Measurements from ENCODE around the gene DNAJB8.

DNAJB8 gene

DNA sequence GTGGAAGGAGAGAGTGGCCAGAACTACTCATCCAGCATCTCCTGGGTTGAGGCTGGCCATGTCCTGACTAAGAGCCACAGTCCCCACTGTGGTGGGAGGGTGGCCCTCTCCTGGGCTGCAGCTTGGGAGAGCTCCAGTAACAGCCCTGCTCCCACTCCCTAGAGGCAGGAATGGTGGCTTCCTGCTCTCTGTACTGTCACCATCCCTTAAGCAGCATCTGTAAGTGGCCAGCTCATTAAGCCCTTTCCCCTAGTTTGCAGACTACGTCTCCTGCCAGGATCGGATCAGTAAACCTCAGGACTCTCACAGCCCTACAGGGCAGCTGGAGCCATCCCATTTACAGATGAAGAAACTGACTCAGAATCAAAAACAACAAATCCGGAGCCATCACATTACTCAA, 30.5 kb downstream of the DNAJB8 start:
- Histone ChIP-seq H2BK15ac (ENCODE audit: low read depth, poor library complexity, severe bottlenecking) (no peak overlapping the region), H3K4me1 (ENCODE audit: control insufficient read depth, insufficient read depth, low read depth, low read length) (peaks cover 19% of the 10 kb centered on the region), H3K27ac (ENCODE audit: low read length, poor library complexity, severe bottlenecking) (no peak overlapping the region), H3K79me1 (replicated peaks; ENCODE audit: low read length, poor library complexity, severe bottlenecking) (no peaks in the 10 kb centered on the region), H4K91ac (ENCODE audit: low read length) (no peak overlapping the region), H3K9ac (ENCODE audit: low read length) (no peak overlapping the region), H3K4me3 (ENCODE audit: insufficient read depth in 1 of 2, low read depth in 1 of 2, low read length in 2 of 2) (no peak overlapping the region), H3K23ac (ENCODE audit: low read length in 2 of 2) (no peak overlapping the region), H3K27me3 (ENCODE audit: control insufficient read depth in 1 of 2, insufficient read depth in 1 of 2, low read length in 2 of 2) (peaks cover 84 to 85% of the 10 kb centered on the region in 2 experiments), H2BK5ac (ENCODE audit: low read depth, low read length, poor library complexity, severe bottlenecking) (no peak overlapping the region), H2BK12ac (ENCODE audit: low read length in 2 of 2) (no peak overlapping the region), H3K36me3 (ENCODE audit: control insufficient read depth in 1 of 2, insufficient read depth in 2 of 2, low read depth in 1 of 2, low read length in 2 of 2) (no peaks in the 10 kb centered on the region), H4K8ac (ENCODE audit: low read length) (no peak overlapping the region), H2BK120ac (ENCODE audit: low read depth, low read length) (no peak overlapping the region), H3K18ac (ENCODE audit: low read depth in 1 of 2, low read length in 2 of 2) (no peak overlapping the region), H2AK5ac (ENCODE audit: low read length, severe bottlenecking) (no peak overlapping the region), H2AFZ (ENCODE audit: low read depth, low read length) (no peak overlapping the region), H3K4me2 (ENCODE audit: low read length, poor library complexity, severe bottlenecking) (no peak overlapping the region), H3K4ac (ENCODE audit: low read depth in 1 of 2, low read length in 2 of 2) (no peak overlapping the region), H3K14ac (ENCODE audit: low read length in 2 of 2) (no peak overlapping the region), H3K9me3 (ENCODE audit: control insufficient read depth, low read length) (no peaks in the 10 kb centered on the region)
- DNase-seq, result no peak
- WGBS, result 89% methylated on average over 3 of the region's 3 CpGs

DNA sequence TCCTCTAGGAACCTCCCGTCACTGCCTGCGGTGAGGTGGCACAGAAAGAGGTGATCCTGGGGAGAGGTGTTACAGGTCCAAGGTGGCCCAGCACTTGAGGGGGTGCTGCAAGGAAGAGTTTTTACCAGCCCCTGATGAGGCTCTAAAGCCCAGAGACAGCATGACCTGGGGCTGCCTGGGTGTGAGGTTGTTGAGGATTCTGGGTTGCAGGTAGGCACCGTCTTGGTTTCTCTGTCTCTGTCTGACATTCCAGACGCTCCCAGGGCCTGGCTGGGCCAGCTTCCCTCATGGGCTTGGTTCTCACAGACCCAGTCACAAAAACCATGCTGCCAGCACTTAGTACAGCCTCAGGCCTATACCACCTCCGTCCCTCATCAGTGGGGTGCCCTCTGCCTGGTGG, 31.1 kb downstream of the DNAJB8 start:
- 79% methylated on average over 5 of the region's 5 CpGs for WGBS
- no peak overlapping the region for H2BK5ac ChIP-seq (ENCODE audit: low read depth, low read length, poor library complexity, severe bottlenecking)
- no peak overlapping the region for H4K91ac ChIP-seq (ENCODE audit: low read length)

DNA sequence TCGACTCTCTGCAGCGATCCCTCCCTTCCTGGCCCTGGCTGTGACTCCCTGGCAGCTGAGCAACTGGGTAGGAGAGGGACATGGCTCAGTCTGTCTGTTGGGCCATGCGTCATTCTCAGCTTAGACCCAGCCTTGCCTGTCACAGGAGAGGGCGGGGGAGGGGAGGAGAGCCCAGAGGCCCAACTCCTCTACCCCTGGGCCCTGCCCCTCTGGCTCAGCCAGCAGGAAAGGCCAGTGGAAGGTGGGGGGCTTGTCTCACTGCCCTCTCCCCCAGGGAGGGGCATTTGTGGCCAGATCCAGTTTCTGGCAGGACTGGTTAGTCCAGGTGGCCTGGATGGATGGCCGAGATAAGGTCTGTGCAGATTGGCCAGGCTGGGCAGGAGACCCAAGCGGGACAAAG, 31.6 kb downstream of the DNAJB8 start:
- Histone ChIP-seq H4K8ac (ENCODE audit: low read length) (no peak overlapping the region), H3K23ac (ENCODE audit: low read length in 2 of 2) (no peak overlapping the region), H3K9ac (ENCODE audit: low read length) (no peak overlapping the region), H3K14ac (ENCODE audit: low read length in 2 of 2) (no peak overlapping the region), H3K4me3 (ENCODE audit: insufficient read depth in 1 of 2, low read depth in 1 of 2, low read length in 2 of 2) (no peak overlapping the region), H3K18ac (ENCODE audit: low read depth in 1 of 2, low read length in 2 of 2) (no peak overlapping the region), H2AK5ac (ENCODE audit: low read length, severe bottlenecking) (no peak overlapping the region), H3K27ac (ENCODE audit: low read length, poor library complexity, severe bottlenecking) (no peak overlapping the region), H3K4me2 (ENCODE audit: low read length, poor library complexity, severe bottlenecking) (no peak overlapping the region), H2BK12ac (ENCODE audit: low read length in 2 of 2) (no peak overlapping the region), H2BK15ac (ENCODE audit: low read depth, poor library complexity, severe bottlenecking) (no peak overlapping the region), H3K36me3 (ENCODE audit: control insufficient read depth in 1 of 2, insufficient read depth in 2 of 2, low read depth in 1 of 2, low read length in 2 of 2) (no peaks in the 10 kb centered on the region), H3K4ac (ENCODE audit: low read depth in 1 of 2, low read length in 2 of 2) (no peak overlapping the region), H3K79me1 (replicated peaks; ENCODE audit: low read length, poor library complexity, severe bottlenecking) (no peaks in the 10 kb centered on the region), H2BK5ac (ENCODE audit: low read depth, low read length, poor library complexity, severe bottlenecking) (no peak overlapping the region), H3K9me3 (ENCODE audit: control insufficient read depth, low read length) (no peaks in the 10 kb centered on the region), H2AFZ (ENCODE audit: low read depth, low read length) (no peak overlapping the region), H2BK120ac (ENCODE audit: low read depth, low read length) (no peak overlapping the region), H3K4me1 (ENCODE audit: control insufficient read depth, insufficient read depth, low read depth, low read length) (peaks cover 19% of the 10 kb centered on the region), H3K27me3 (ENCODE audit: control insufficient read depth in 1 of 2, insufficient read depth in 1 of 2, low read length in 2 of 2) (peaks cover 84 to 85% of the 10 kb centered on the region in 2 experiments), H4K91ac (ENCODE audit: low read length) (no peak overlapping the region)
- WGBS, result 72% methylated on average over 6 of the region's 6 CpGs
- DNase-seq, result no peak

More for the DNA sequence above, 31.1 kb downstream of the DNAJB8 start:
- Histone ChIP-seq H3K14ac (ENCODE audit: low read length in 2 of 2) (no peak overlapping the region), H2AFZ (ENCODE audit: low read depth, low read length) (no peak overlapping the region), H3K36me3 (ENCODE audit: control insufficient read depth in 1 of 2, insufficient read depth in 2 of 2, low read depth in 1 of 2, low read length in 2 of 2) (no peaks in the 10 kb centered on the region), H3K23ac (ENCODE audit: low read length in 2 of 2) (no peak overlapping the region), H3K9me3 (ENCODE audit: control insufficient read depth, low read length) (no peaks in the 10 kb centered on the region), H3K4me1 (ENCODE audit: control insufficient read depth, insufficient read depth, low read depth, low read length) (peaks cover 19% of the 10 kb centered on the region), H3K79me1 (replicated peaks; ENCODE audit: low read length, poor library complexity, severe bottlenecking) (no peaks in the 10 kb centered on the region), H3K4me2 (ENCODE audit: low read length, poor library complexity, severe bottlenecking) (no peak overlapping the region), H3K4me3 (ENCODE audit: insufficient read depth in 1 of 2, low read depth in 1 of 2, low read length in 2 of 2) (no peak overlapping the region), H4K8ac (ENCODE audit: low read length) (no peak overlapping the region), H3K18ac (ENCODE audit: low read depth in 1 of 2, low read length in 2 of 2) (no peak overlapping the region), H3K27me3 (ENCODE audit: control insufficient read depth in 1 of 2, insufficient read depth in 1 of 2, low read length in 2 of 2) (peaks cover 84 to 85% of the 10 kb centered on the region in 2 experiments), H2BK15ac (ENCODE audit: low read depth, poor library complexity, severe bottlenecking) (no peak overlapping the region), H2AK5ac (ENCODE audit: low read length, severe bottlenecking) (no peak overlapping the region), H2BK12ac (ENCODE audit: low read length in 2 of 2) (no peak overlapping the region), H3K27ac (ENCODE audit: low read length, poor library complexity, severe bottlenecking) (no peak overlapping the region), H2BK120ac (ENCODE audit: low read depth, low read length) (no peak overlapping the region), H3K4ac (ENCODE audit: low read depth in 1 of 2, low read length in 2 of 2) (no peak overlapping the region), H3K9ac (ENCODE audit: low read length) (no peak overlapping the region)
- no peak for DNase-seq

DNA sequence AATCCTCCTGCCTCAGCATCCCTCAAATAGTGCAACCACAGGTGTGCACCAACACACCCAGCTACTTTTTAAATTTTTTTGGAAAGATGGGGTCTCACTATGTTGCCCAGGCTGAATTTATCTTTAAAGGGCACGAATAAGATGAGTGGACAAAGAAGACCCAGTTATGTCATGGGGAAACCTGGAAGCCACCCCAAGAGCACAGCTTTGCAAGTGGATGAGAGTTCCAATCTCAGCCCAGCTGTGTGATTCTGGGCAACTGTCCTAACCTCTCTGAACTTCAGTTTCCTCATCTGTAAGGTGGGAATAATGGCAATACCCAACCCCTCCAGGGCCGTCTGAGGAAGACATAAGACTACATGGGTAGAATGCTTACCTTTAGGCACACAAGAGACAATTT, 32.2 kb downstream of the DNAJB8 start:
- Histone ChIP-seq H2BK12ac (ENCODE audit: low read length in 2 of 2) (no peak overlapping the region), H2AFZ (ENCODE audit: low read depth, low read length) (no peak overlapping the region), H3K9me3 (ENCODE audit: control insufficient read depth, low read length) (no peaks in the 10 kb centered on the region), H2BK120ac (ENCODE audit: low read depth, low read length) (no peak overlapping the region), H3K36me3 (ENCODE audit: control insufficient read depth in 1 of 2, insufficient read depth in 2 of 2, low read depth in 1 of 2, low read length in 2 of 2) (no peaks in the 10 kb centered on the region), H3K4me3 (ENCODE audit: insufficient read depth in 1 of 2, low read depth in 1 of 2, low read length in 2 of 2) (no peak overlapping the region), H4K91ac (ENCODE audit: low read length) (no peak overlapping the region), H2BK5ac (ENCODE audit: low read depth, low read length, poor library complexity, severe bottlenecking) (no peak overlapping the region), H4K8ac (ENCODE audit: low read length) (no peak overlapping the region), H2BK15ac (ENCODE audit: low read depth, poor library complexity, severe bottlenecking) (no peak overlapping the region), H3K4me2 (ENCODE audit: low read length, poor library complexity, severe bottlenecking) (no peak overlapping the region), H3K79me1 (replicated peaks; ENCODE audit: low read length, poor library complexity, severe bottlenecking) (no peaks in the 10 kb centered on the region), H3K18ac (ENCODE audit: low read depth in 1 of 2, low read length in 2 of 2) (no peak overlapping the region), H3K4me1 (ENCODE audit: control insufficient read depth, insufficient read depth, low read depth, low read length) (peaks cover 19% of the 10 kb centered on the region), H3K27ac (ENCODE audit: low read length, poor library complexity, severe bottlenecking) (no peak overlapping the region), H3K4ac (ENCODE audit: low read depth in 1 of 2, low read length in 2 of 2) (no peak overlapping the region), H2AK5ac (ENCODE audit: low read length, severe bottlenecking) (no peak overlapping the region), H3K23ac (ENCODE audit: low read length in 2 of 2) (no peak overlapping the region), H3K27me3 (ENCODE audit: control insufficient read depth in 1 of 2, insufficient read depth in 1 of 2, low read length in 2 of 2) (peaks cover 85% of the 10 kb centered on the region in 2 experiments), H3K9ac (ENCODE audit: low read length) (no peak overlapping the region), H3K14ac (ENCODE audit: low read length in 2 of 2) (no peak overlapping the region)
- DNase-seq, result no peak
- WGBS, result 69% methylated on average over 1 of the region's 2 CpGs
